ENCODE measurements around the gene ARFGEF3. TPM values are rescaled to one million over a fixed set of nuclear protein-coding genes. Genes with fewer than 3 reads are reported as not detected.

The ARFGEF3 gene
- total RNA-seq, 1 experiment from 2014 or later: 3.3 TPM

DNA sequence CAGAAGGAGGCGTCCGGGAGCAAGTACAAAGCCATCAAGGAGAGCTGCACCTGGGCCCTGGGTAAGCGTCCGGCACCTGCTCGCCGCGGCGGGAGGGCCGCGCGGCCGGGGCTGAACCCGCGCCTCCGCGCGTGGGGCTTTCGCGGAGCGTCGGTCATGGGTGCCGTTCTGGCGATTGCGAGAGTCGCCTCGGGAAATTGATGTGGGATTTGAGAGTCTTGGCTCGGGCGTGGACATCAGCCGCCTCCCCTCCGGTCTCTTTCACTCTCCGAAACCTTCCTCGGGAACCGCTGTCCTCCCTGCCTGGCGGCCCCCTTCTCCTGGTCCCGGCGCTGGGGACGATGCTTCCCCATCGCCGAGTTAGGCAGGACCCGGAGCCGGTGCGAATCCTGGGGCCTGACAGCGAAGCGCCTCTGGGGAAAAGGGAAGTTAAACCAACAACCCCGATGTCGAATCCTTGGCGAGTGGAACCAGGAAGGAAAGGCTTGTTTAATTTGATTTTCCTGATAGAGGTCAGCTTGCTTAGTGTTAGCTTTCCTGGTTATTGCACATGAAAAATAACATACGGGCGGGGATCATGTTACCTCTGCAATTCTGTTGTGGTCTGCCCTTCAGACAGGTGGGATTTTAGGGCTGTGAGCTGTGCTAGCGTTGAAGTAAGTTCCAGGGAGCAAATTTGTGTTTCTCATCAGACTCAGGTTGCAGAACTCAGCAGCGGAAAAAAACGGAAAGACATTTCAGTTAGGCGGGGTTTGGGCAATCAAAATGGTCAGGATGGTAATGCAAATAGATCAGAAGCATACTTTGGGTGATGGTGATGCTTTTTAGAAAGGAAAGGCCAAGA lies 594 bp downstream of the ARFGEF3 start:
- peak; percentile 36 for DNase-seq (ENCODE audit: low read depth)

GRCh38 chr6:138162955-138163575 lies 1.3 kb downstream of the ARFGEF3 start:
- DNase-seq (ENCODE audit: low read depth): no peak

DNA sequence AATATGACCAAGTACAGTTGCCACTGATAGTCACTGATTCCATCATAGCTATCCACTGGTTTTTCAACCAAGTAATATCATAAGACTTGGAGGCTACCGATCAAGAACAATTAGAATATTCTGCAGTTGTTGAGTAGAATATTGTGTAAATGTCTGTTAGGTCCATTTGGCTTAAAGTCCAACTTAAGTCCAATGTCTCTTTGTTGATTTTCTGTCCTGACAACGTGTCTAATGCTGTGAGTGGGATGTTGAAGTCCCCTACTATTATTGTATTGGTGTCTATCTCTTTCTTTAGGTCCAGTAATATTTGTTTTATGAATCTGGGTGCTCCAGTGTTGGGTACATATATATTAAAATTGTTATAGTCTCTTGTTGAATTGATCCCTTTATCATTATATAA lies 13.9 kb downstream of the ARFGEF3 start:
- no peak for DNase-seq (ENCODE audit: low read depth)

DNA sequence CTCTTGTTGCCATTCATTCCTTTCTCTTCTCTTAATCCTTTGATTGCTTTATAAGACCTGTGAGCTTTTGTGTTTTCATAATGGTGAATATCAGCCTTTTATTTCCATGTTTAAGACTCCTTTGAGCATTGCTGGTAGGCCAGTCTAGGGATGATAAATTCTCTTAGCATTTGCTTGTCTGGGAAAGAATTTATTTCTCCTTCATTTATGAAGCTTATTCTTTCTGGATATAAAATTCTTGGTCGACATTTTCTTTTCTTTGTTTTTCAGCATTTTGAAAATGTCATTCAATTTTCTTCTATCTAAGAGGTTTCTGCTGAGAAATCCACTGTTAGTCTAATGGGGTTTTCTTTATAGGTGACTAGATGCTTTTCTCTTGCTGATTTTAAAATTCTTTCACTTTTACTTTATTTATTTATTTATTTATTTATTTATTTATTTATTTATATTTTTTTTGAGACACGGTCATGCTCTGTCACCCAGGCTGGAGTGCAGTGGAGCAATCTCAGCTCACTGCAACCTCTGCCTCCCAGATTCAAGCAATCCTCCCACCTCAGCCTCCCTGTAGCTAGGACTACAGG lies 15.0 kb downstream of the ARFGEF3 start:
- DNase-seq (ENCODE audit: low read depth): no peak

DNA sequence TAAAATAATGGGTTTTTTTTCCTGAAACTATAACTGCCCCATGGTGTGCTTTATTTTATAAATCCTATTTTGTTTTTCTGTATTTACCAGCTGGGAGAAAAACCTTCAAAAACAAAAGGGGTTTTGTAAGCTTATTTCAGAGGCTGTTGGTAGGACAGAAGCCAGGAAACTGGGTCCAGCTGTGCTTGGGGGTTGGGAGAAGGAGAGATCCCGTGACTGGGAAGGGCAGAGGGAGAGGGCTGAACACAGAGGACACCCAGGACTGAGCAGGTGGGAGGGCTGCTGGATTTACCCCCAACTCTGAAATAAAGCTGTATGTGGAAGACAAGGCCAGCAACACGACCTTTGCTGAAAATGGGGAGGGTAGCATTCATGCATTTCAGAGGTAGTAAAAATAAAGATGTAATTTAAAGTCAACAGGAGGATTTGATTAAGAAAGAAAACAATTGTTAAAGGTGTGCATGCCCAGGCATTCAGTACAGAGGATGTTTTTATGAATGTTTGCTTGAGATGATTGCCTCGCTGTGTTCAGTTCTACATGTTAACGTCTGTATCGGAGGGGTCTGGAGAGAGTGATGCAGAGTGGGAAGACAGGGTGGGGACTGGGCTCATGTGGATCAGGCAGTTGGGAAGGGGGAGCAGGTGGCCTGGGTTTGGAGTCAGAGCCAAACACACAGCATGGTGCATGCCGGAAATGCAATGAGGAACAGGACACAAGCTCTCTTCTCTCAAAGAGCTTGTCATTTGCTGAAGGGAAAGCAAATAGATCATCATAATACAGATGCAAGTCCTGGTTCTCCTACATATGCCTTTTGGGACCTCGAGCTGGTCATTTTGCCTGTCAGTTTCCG lies 21.4 kb downstream of the ARFGEF3 start:
- DNase-seq (ENCODE audit: low read depth): no peak

DNA sequence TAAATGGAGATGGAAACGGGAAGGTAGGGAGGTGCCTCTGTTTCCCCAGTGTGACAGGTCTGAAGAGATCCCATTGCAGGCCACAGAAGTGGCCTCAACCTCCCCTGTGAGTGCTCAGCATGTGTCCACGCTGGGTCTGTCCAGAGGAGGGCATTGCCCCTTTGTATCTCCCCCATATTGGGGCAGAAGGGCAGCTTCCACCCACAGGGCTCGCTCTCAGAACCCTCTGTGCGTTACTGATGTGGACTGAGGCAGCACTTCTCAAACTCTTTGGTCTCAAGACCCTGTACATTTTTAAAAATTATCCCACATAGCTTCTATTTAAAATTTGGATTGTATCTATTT lies 22.0 kb downstream of the ARFGEF3 start:
- DNase-seq (ENCODE audit: low read depth): no peak

GRCh38 chr6:138184230-138184629 lies 22.5 kb downstream of the ARFGEF3 start:
- DNase-seq (ENCODE audit: low read depth): no peak

DNA sequence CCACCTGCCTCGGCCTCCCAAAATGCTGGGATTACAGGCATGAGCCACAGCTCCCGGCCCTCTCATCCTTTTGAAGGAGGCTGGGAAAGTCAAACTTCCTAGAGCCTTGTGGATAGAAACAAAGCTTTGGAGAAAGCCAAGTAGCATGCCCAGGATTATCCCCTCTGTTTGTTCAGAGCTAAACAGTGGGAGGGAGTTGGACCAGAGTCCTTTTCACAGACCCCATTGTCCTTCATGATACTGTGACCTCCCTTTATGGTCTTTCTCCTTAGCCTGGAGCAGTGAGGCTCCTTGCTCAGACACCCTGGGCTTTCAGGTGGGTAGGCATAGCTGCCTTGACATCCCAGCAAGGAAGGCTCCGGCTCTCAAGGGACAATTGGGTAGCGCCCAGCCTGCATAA lies 25.4 kb downstream of the ARFGEF3 start:
- no peak for DNase-seq (ENCODE audit: low read depth)

DNA sequence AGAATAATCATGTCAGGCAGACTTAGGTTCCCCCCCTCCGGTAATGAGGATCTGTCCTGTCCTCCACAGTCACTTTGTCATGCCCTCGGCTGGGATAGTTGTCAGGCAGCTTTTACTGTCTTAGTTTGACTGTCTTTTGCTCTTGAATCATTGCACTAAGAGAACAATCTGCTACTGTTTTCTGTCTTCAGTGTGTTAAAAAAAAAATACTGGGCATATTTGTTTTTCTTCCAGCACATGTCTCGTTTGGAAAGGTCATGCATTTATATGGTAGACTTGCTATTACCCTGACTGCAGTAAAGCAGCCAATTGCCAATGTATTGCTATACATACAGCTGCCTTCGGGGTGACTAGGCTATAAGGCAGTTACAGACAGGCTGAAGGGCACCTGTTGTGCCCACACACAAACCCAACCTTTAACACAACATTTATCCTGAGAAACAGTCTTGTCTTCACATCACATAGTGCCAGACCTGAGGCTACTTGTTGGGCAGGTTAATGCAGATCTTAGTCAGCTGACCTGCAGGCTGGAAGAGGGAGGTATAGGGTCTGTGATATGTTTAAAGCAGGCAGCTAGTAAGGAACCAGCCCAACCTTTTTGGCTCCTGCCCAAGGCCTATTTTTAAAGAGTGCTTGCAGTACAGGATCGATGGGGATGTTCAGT lies 26.7 kb downstream of the ARFGEF3 start:
- no peak for DNase-seq (ENCODE audit: low read depth)

GRCh38 chr6:138194287-138194686 lies 32.5 kb downstream of the ARFGEF3 start:
- DNase-seq (ENCODE audit: low read depth): no peak

- no peak for DNase-seq (ENCODE audit: low read depth)
Observed at GRCh38 chr6:138196122-138196738, 34.5 kb downstream of the ARFGEF3 start.

DNA sequence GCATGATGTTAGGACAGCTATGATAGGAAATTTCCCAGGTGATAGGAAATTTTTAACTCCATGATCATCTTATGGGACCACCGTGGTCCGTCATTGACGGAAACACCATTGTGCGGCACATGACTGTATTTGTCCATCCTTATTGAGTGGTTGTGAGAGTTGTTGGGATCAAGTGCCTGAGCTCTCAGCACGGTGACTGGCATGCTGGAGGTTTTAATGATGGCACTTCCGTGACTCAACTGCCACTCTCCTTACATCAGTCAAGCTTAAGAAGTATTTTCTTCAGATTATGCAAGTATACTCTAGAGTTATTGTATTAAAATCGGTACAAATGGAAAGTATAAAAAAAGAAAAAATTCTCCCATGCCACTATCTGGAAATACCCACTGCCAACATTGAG lies 35.8 kb downstream of the ARFGEF3 start:
- no peak for DNase-seq (ENCODE audit: low read depth)

DNA sequence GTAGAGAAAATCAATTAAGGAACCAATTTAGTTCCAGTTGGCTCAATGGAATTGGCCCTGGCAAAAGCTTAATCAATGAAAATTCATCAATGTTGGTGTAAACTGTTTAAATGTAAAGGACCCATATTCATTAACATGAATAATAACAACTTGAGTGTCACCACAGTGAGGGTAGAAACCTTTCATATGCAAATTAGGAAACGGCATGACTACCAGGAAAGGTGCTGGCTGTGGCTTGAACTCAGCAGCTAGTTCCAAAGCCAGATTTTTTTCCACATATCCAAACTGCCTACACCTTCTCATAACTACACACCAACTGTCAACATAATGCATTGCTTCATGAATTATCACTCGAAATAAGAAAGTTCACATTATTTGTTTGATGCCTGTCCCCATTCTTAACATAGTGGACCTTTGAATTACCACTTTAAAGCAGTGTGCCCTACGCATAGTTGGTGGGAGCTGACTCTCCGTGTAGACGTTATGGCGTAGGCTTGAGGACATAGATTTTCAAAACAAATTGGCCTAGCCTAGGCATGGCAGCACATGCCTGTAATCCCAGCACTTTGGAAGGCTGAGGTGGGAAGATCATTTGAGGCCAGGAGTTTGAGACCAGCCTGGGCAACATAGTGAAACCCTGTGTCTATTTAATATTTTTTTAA lies 36.8 kb downstream of the ARFGEF3 start:
- no peak for DNase-seq (ENCODE audit: low read depth)

DNA sequence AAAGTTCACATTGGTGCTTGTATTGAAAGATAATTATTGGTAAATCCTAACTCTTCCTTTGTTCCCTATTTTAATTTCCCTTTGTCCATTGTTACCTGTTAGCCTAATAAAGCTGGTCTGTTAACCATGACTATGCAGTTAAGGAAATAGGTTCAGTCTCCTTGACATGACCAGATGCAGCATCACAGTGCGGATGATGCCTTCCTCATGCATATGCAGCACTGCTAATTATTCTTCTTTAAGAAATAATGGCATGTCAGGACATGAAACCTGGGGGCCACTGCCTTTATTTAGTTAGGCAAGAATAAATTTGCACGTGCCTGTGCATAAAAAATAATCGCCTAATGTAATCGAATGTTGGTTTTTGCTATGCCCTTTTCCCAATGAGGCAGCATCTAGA lies 40.1 kb downstream of the ARFGEF3 start:
- no peak for DNase-seq (ENCODE audit: low read depth)

- no peak for DNase-seq (ENCODE audit: low read depth)
Observed at GRCh38 chr6:138203315-138203714, 41.6 kb downstream of the ARFGEF3 start.

DNA sequence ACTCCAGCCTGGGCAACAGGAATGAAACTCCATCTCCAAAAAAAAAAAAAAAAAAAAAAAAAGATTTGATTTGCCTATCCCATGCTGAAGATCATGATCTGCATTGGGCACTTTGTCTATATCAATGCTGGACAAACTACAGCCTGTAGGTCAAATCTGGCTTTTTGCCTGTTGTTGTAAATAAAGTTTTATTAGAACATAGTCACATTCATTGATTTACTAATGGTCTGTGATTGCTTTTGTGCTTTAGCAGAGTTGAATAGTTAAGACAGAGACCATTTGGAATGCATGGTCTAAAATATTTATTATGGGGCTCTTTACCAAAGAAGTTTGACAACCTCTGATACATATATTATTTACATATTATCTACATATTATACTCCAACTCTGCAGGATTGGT lies 42.6 kb downstream of the ARFGEF3 start:
- DNase-seq (ENCODE audit: low read depth): no peak

GRCh38 chr6:138204792-138205384 lies 43.1 kb downstream of the ARFGEF3 start:
- no peak for DNase-seq (ENCODE audit: low read depth)

DNA sequence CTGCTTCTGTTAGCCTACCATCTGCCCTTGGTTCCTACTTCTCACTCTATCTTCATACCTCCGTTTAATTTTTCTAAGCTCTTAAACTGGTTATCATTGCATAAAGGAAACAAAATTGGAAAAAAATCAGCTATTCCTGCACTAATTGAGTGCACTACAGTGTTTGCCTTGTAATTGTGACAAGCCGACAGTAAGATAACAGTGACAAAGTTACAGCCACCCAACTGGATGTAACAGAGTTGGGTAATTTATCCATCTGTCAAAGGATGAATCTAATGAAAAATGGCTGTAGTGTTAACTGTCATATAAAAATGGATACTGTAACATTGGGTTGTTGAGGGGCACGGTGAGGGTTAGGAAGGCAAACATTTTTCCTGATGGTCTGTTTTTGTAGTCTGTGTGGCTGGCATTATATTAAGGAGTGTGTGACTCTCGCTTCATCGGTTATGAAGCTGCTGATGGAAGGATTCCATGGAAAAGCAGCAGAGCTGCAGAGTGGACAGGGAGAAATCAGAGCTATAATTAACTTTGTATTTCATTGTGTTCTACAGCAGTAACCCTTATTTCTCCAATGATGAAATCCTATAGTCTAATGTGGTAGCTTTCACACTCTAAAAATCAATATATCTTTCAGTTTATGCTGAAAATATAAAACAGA lies 43.8 kb downstream of the ARFGEF3 start:
- no peak for DNase-seq (ENCODE audit: low read depth)

DNA sequence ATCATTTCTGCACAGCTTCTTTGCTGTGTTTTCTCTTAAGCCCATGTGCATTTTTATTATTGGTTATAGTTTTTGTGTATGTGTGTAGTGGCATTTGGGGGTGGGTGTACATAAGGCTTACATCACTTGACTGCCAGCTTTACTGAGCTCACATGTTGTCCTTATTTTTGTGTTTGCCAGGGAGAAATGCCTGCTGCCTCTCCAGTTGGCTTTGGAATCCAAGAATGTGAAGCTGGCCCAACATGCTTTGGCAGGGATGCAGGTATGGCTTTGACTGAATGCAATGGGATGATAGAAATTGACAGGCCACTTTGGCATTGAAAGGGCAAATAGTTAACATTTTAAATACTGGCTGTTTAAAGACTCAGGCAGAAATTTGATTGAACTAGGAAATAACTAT lies 45.1 kb downstream of the ARFGEF3 start:
- no peak for DNase-seq (ENCODE audit: low read depth)

Measured in Daoy (cell line).